Amniotic epithelial cell (primary cell): ENCODE measurements around the gene SLC35B2.

Experiments
- DNase-seq: peaks from one replicate; pipeline ENCODE4 v3.0.0-alpha.2; 2010; ENCODE audit warnings: low read depth

Gene SLC35B2

GRCh38 chr6:44221291-44221960 lies 35.9 kb downstream of the SLC35B2 start:
- peak; percentile 77 for DNase-seq

- DNase-seq: no peak
These were observed 36.4 kb downstream of the SLC35B2 start for GRCh38 chr6:44220913-44221290.

GRCh38 chr6:44219815-44220784 lies 37.2 kb downstream of the SLC35B2 start:
- DNase-seq: no peak

GRCh38 chr6:44219053-44219814 lies 38.1 kb downstream of the SLC35B2 start:
- DNase-seq: peak; percentile 33

GRCh38 chr6:44217332-44218143 lies 39.8 kb downstream of the SLC35B2 start:
- DNase-seq: no peak

- DNase-seq: no peak
These were observed 40.5 kb downstream of the SLC35B2 start, which contains the start of gene MYMX for GRCh38 chr6:44216677-44217331. Gene MYMX, plus strand, starts transcription at chr6:44216926. Its CDS starts 546 bp downstream, at chr6:44217472.

- DNase-seq: no peak
These were observed 43.0 kb downstream of the SLC35B2 start for GRCh38 chr6:44214307-44214706.

GRCh38 chr6:44211284-44211683 lies 46.0 kb downstream of the SLC35B2 start:
- no peak for DNase-seq

- DNase-seq: no peak
These were observed 49.4 kb downstream of the SLC35B2 start for GRCh38 chr6:44207966-44208365.
